Aorta (tissue), 5 donors: ENCODE results near the gene SIDT2. TPM values are rescaled to one million over a fixed set of nuclear protein-coding genes. Genes with fewer than 3 reads are reported as not detected.
"Not testable (repeated sequence)": the region's sequence is repeated elsewhere in the genome, so short reads cannot be mapped to it uniquely, and the experiment has no call there.

Experiments
- ATAC-seq: fragments of 200-7000 bp; cut with Tn5 transposase; one replicate; pipeline ENCODE4 v1.9.1; 2022; ENCODE audit warnings: moderate library complexity; ENCODE audit not compliant: low FRiP score
- DNase-seq, 2 donors: peaks; one replicate each; pipeline ENCODE4 v3.0.0-alpha.2; 2020
- H3K27ac ChIP-seq, 2 donors: one replicate each; pipeline ENCODE4 v1.5.1; 2013; ENCODE audit warnings: low read length in 2 of 2, mild to moderate bottlenecking in 2 of 2, moderate library complexity in 2 of 2, control low read depth in 1 of 2, inconsistent platforms in 1 of 2, low read depth in 1 of 2
- H3K27me3 ChIP-seq, 2 donors: one replicate each; pipeline ENCODE4 v1.6.1; 2013; ENCODE audit warnings: control low read depth in 1 of 2, low read length in 1 of 2, mild to moderate bottlenecking in 1 of 2, moderate library complexity in 1 of 2; ENCODE audit not compliant: insufficient read depth in 2 of 2, control insufficient read depth in 1 of 2
- H3K36me3 ChIP-seq, 2 donors: one replicate each; pipeline ENCODE4 v1.6.1; 2013; ENCODE audit warnings: control low read depth in 1 of 2, low read length in 1 of 2, mild to moderate bottlenecking in 1 of 2; ENCODE audit not compliant: insufficient read depth in 2 of 2, control insufficient read depth in 1 of 2
- H3K4me1 ChIP-seq, 2 donors: one replicate each; pipeline ENCODE4 v1.6.1; 2013; ENCODE audit warnings: low read length in 2 of 2, control low read depth in 1 of 2, mild to moderate bottlenecking in 1 of 2, moderate library complexity in 1 of 2; ENCODE audit not compliant: insufficient read depth in 2 of 2, control insufficient read depth in 1 of 2
- H3K4me3 ChIP-seq, 2 donors: one replicate each; pipeline ENCODE4 v1.5.1; 2013; ENCODE audit warnings: low read length in 2 of 2, control low read depth in 1 of 2, mild to moderate bottlenecking in 1 of 2
- H3K9me3 ChIP-seq: one replicate; pipeline ENCODE4 v1.6.1; 2013; ENCODE audit warnings: mild to moderate bottlenecking, low read length; ENCODE audit not compliant: control insufficient read depth
- WGBS, 2 donors: extraction: QIAGEN DNeasy Blood & Tissue Kit; methylation state at CpG; one replicate each; pipeline ENCODE4 v1.1.7; 2013; 5-methylcytosine and 5-hydroxymethylcytosine counted together
- intact Hi-C, 2 donors: fragments of 100-400 bp; cut with DNase I; formaldehyde crosslinking; loops; one replicate each; pipeline versions ENCODE4 v1.14.2 to v1.15.0; 2022
- polyA plus RNA-seq, 2 donors: library from polyadenylated mRNA; stranded (reverse); fragments of 200-250 nt; gene quantifications; one replicate each; pipeline ENCODE4 v1.2.3, GENCODE V29; 2013
- total RNA-seq, 2 donors: library from RNA; stranded (reverse); fragmentation: NEBNext Ultra II Directional; extraction: Animal tissue kit (Norgen Biotek cat#: 25700); gene quantifications; one replicate each; pipeline ENCODE4 v1.2.1, GENCODE V29; 2021
- donor health status: healthy with polysubstance abuse.
- donor health status: Bipolar disorder and iron deficiency.
- donor health status: DM: no; HTN: no; CAD: no.
- donor health status: DM: no; HTN: no; CAD: no.
- donor health status: DM: yes; HTN: yes; CAD: no.

Gene SIDT2
- total and polyA plus RNA-seq, 4 donors, result 10.4 to 81.3 (median 57.0) TPM

GRCh38 chr11:117183178-117183577 is 4.6 kb downstream of the SIDT2 start:
- H3K27ac ChIP-seq, H3K9me3 ChIP-seq, H3K27me3 ChIP-seq, H3K36me3 ChIP-seq, H3K4me3 ChIP-seq, ATAC-seq, H3K4me1 ChIP-seq: not testable (repeated sequence)
- 94 to 95% methylated on average over 13 of the region's 13 CpGs for WGBS, 2 donors
- intact Hi-C loops, result loop anchor here in 1 of 2 donors (5.0 kb wide), 1 partner anchor 44 kb away; no protein-coding TSS in a partner anchor
- DNase-seq, result peak in 1 of 2 donors; percentile 16

GRCh38 chr11:117183724-117184349 is 5.3 kb downstream of the SIDT2 start:
- Histone ChIP-seq H3K4me3 (no peak overlapping the region), H3K9me3 (no peaks in the 10 kb centered on the region), H3K27ac (no peak overlapping the region), H3K27me3 (no peaks in the 10 kb centered on the region), H3K36me3 (no peaks in the 10 kb centered on the region), H3K4me1 (peaks cover 0 to 3% of the 10 kb centered on the region in 2 donors)
- WGBS, 2 donors, result 85 to 92% methylated on average over 11 of the region's 11 CpGs
- intact Hi-C loops, result loop anchor here in 1 of 2 donors (5.0 kb wide), 1 partner anchor 43 kb away; no protein-coding TSS in a partner anchor
- ATAC-seq, result no peak
- DNase-seq, result peak; percentile 21 to 51

- ATAC-seq (no peak), DNase-seq (no peak)
- no peak overlapping the region for H3K4me3 ChIP-seq
- WGBS, 2 donors, result 79 to 84% methylated on average over 5 of the region's 5 CpGs
- no peaks in the 10 kb centered on the region for H3K4me1 ChIP-seq
- peaks cover 0 to 2% of the 10 kb centered on the region in 2 donors for H3K36me3 ChIP-seq
- intact Hi-C loops, result no loop called here
- no peaks in the 10 kb centered on the region for H3K27me3 ChIP-seq
- H3K9me3 ChIP-seq, result no peaks in the 10 kb centered on the region
- no peak overlapping the region for H3K27ac ChIP-seq
Observed at GRCh38 chr11:117185736-117186430, 7.3 kb downstream of the SIDT2 start.

GRCh38 chr11:117186431-117186761 is 7.9 kb downstream of the SIDT2 start:
- intact Hi-C loops, result no loop called here
- H3K27ac ChIP-seq, result no peak overlapping the region
- 93 to 98% methylated on average over 4 of the region's 4 CpGs for WGBS, 2 donors

GRCh38 chr11:117187007-117187406 is 8.5 kb downstream of the SIDT2 start:
- H3K4me3 ChIP-seq, result no peak overlapping the region
- no peaks in the 10 kb centered on the region for H3K4me1 ChIP-seq
- DNase-seq (peak in 1 of 2 donors; percentile 65), ATAC-seq (no peak)
- H3K27ac ChIP-seq, result no peak overlapping the region
- H3K9me3 ChIP-seq, result no peaks in the 10 kb centered on the region
- H3K36me3 ChIP-seq, result peaks cover 0 to 2% of the 10 kb centered on the region in 2 donors
- H3K27me3 ChIP-seq, result no peaks in the 10 kb centered on the region
- intact Hi-C loops, result no loop called here
- 76 to 82% methylated on average over 6 of the region's 6 CpGs for WGBS, 2 donors

More at GRCh38 chr11:117186431-117186761, 7.9 kb downstream of the SIDT2 start:
- Histone ChIP-seq H3K9me3 (no peaks in the 10 kb centered on the region), H3K36me3 (peaks cover 0 to 2% of the 10 kb centered on the region in 2 donors), H3K4me3 (no peak overlapping the region), H3K27me3 (no peaks in the 10 kb centered on the region), H3K4me1 (no peaks in the 10 kb centered on the region)
- DNase-seq, result peak in 1 of 2 donors; percentile 55
- no peak for ATAC-seq

GRCh38 chr11:117187428-117187798 is 8.9 kb downstream of the SIDT2 start:
- WGBS, 2 donors, result 87 to 89% methylated on average over 13 of the region's 13 CpGs
- Histone ChIP-seq H3K9me3 (no peaks in the 10 kb centered on the region), H3K36me3 (peaks cover 0 to 2% of the 10 kb centered on the region in 2 donors), H3K27me3 (no peaks in the 10 kb centered on the region), H3K4me3 (no peak overlapping the region), H3K27ac (no peak overlapping the region), H3K4me1 (no peaks in the 10 kb centered on the region)
- ATAC-seq (no peak), DNase-seq (peak in 1 of 2 donors; percentile 63)
- intact Hi-C loops, result no loop called here

- Histone ChIP-seq H3K27me3 (no peaks in the 10 kb centered on the region), H3K36me3 (peaks cover 0 to 2% of the 10 kb centered on the region in 2 donors), H3K4me1 (no peaks in the 10 kb centered on the region), H3K27ac (no peak overlapping the region), H3K9me3 (no peaks in the 10 kb centered on the region), H3K4me3 (no peak overlapping the region)
- ATAC-seq (no peak), DNase-seq (peak in 1 of 2 donors; percentile 67)
- 91 to 92% methylated on average over 16 of the region's 16 CpGs for WGBS, 2 donors
- intact Hi-C loops, result no loop called here
Observed at GRCh38 chr11:117187799-117188481, 9.4 kb downstream of the SIDT2 start.

- DNase-seq (peak in 1 of 2 donors; percentile 77), ATAC-seq (no peak)
- Histone ChIP-seq H3K9me3 (no peaks in the 10 kb centered on the region), H3K36me3 (peaks cover 0 to 2% of the 10 kb centered on the region in 2 donors), H3K4me1 (no peaks in the 10 kb centered on the region), H3K27me3 (no peaks in the 10 kb centered on the region), H3K27ac (no peak overlapping the region), H3K4me3 (no peak overlapping the region)
- WGBS, 2 donors, result 85 to 86% methylated on average over 20 of the region's 20 CpGs
- intact Hi-C loops, result no loop called here
Observed at GRCh38 chr11:117188620-117189081, 10.1 kb downstream of the SIDT2 start.
